MM.1S (cell line): ENCODE results near the gene GATA5.

Experiments
- CTCF ChIP-seq: fragments of 300-600 bp; sonication (generic); IDR thresholded peaks from 2 replicates; pipeline ENCODE4 v1.5.1; 2016; ENCODE audit warnings: antibody characterized with exemption, low read length, mixed read lengths
- EZH2 ChIP-seq: fragments of 300-600 bp; sonication (generic); optimal IDR thresholded peaks from 2 replicates; pipeline ENCODE3; 2017; ENCODE audit warnings: low read depth, mild to moderate bottlenecking, antibody characterized with exemption, low read length, mixed read lengths
- EZH2phosphoT487 ChIP-seq: fragments of 300-600 bp; sonication (generic); IDR thresholded peaks from 2 replicates; pipeline ENCODE4 v1.6.1; 2018; ENCODE audit warnings: antibody characterized with exemption, low read length

- TF ChIP-seq CTCF (no peak), EZH2 (no peak), EZH2phosphoT487 (no peak)
Measured at GRCh38 chr20:62464425-62464770, 11.4 kb downstream of the GATA5 start.
